ENCODE measurements around the gene LECT2.

Gene LECT2

GRCh38 chr5:135979510-135979909 is 24.7 kb upstream of the LECT2 start:
- Histone ChIP-seq H3K27ac (no peak overlapping the region), H3K4me3 (no peak overlapping the region)
- DNase-seq (ENCODE audit: low spot score): no peak
- no peak for TF ChIP-seq CTCF (IDR thresholded peaks at IDR 0.05)

GRCh38 chr5:135978993-135979392 is 24.2 kb upstream of the LECT2 start:
- TF ChIP-seq CTCF (IDR thresholded peaks at IDR 0.05): no peak
- Histone ChIP-seq H3K27ac (no peak overlapping the region), H3K4me3 (no peak overlapping the region)
- no peak for DNase-seq (ENCODE audit: low spot score)

DNA sequence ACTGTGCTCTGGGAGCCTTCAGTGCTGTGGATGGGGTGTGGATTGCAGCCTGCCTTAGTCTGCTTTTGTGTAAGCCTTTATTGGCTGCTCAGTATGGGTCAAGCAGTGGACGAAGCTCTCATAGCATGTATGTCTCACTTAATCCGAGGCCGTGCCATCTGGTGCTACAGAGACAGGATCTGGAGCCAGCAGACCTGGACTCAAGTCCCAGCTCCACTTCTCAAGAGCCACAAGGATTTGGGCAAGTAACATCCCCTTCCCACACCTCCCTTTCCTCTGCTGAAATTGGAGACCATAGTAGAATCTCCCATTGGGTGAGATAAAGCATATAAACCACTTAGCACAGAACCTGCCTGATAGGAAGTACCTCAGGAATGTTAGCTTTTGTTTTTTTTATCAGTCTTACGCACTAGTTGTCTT is 23.4 kb upstream of the LECT2 start:
- DNase-seq (ENCODE audit: low spot score): no peak
- peak overlapping the region in 1 of 2 donors; percentile 57 for H3K27ac ChIP-seq
- no peak for TF ChIP-seq CTCF (IDR thresholded peaks at IDR 0.05)
- no peak overlapping the region for H3K4me3 ChIP-seq

GRCh38 chr5:135977375-135977928 is 22.7 kb upstream of the LECT2 start:
- no peak for DNase-seq (ENCODE audit: low spot score)
- Histone ChIP-seq H3K4me3 (no peak overlapping the region), H3K27ac (peak overlapping the region in 1 of 2 donors; percentile 57)
- no peak for TF ChIP-seq CTCF (IDR thresholded peaks at IDR 0.05)

GRCh38 chr5:135976216-135976615 is 21.4 kb upstream of the LECT2 start:
- no peak overlapping the region for H3K4me3 ChIP-seq
- TF ChIP-seq CTCF (IDR thresholded peaks at IDR 0.05): no peak
- no peak overlapping the region for H3K27ac ChIP-seq
- DNase-seq (ENCODE audit: low spot score): no peak

DNA sequence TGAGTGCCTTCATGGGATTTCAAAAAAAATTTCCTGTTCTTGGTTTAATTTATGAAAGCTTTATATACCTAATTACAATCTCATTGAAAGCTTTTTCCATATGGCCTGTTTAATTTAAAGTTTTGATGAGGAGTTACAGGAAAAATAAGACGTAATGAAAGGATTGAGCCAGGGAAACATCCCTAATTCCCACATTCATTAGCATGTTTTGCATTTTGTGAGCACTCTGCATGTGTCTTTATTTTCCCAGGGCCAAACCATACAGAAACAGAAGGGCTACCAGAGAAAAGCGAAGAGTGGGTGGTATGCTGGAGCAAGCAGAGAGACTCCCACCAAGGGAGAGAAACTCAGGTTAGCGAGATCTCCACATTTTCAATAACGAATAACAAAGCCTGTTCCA is 20.3 kb upstream of the LECT2 start:
- DNase-seq (ENCODE audit: low spot score): no peak
- Histone ChIP-seq H3K27ac (no peak overlapping the region), H3K4me3 (no peak overlapping the region)
- TF ChIP-seq CTCF (IDR thresholded peaks at IDR 0.05): no peak

- Histone ChIP-seq H3K27ac (no peak overlapping the region), H3K4me3 (no peak overlapping the region)
- DNase-seq (ENCODE audit: low spot score): no peak
- TF ChIP-seq CTCF (IDR thresholded peaks at IDR 0.05): no peak
Measured at GRCh38 chr5:135974021-135974600, 19.3 kb upstream of the LECT2 start.

Measured in coronary artery (tissue), 2 donors.